Measurements from ENCODE around the gene SIPA1L3. TPM values are rescaled to one million over a fixed set of nuclear protein-coding genes. Genes with fewer than 3 reads are reported as not detected.

The SIPA1L3 gene
- total and polyA plus RNA-seq, 9 of the 15 experiments (the other 6 are each of a cell fraction or from before 2014, with no cell fraction given), result 0.01 to 6.1 (median 2.5) TPM

DNA sequence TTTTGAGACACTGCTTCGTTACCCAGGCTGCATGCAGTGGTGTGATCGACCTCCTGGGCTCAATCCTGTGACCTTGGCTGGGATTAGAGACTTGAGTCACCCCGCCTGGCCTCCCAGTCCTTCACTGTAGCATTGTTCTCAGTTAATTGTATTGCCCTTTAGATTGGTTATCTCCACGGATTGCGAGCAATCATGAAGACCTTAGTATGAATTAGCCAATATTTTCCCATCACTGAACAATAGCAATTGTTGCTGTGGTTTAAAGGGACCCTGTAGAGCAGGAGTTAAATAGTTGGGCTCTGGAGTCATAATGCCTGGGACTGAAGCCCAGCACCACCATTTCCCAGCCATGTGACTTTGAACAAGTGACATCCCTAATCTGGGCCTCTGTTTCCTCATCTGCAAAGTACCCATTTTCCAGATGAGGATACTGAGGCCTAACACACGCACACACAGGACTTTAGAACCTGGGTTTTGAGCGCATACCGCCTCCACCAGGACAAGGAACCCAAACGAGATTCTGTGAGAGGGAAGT, 340.8 kb downstream of the SIPA1L3 start (continued):
- TF ChIP-seq, protein P1, sequence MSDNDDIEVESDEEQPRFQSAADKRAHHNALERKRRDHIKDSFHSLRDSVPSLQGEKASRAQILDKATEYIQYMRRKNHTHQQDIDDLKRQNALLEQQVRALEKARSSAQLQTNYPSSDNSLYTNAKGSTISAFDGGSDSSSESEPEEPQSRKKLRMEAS (CRISPR knock-in tag; IDR thresholded peaks at IDR 0.05), result no peak
- 0 out of 2 replicates have a peak, but pooled peaks have one; percentile 46 for TF ChIP-seq SMARCA5 (IDR thresholded peaks at IDR 0.05)
- TF ChIP-seq, protein P2, sequence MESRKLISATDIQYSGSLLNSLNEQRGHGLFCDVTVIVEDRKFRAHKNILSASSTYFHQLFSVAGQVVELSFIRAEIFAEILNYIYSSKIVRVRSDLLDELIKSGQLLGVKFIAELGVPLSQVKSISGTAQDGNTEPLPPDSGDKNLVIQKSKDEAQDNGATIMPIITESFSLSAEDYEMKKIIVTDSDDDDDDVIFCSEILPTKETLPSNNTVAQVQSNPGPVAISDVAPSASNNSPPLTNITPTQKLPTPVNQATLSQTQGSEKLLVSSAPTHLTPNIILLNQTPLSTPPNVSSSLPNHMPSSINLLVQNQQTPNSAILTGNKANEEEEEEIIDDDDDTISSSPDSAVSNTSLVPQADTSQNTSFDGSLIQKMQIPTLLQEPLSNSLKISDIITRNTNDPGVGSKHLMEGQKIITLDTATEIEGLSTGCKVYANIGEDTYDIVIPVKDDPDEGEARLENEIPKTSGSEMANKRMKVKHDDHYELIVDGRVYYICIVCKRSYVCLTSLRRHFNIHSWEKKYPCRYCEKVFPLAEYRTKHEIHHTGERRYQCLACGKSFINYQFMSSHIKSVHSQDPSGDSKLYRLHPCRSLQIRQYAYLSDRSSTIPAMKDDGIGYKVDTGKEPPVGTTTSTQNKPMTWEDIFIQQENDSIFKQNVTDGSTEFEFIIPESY (CRISPR knock-in tag; IDR thresholded peaks at IDR 0.05), result peak; percentile 96

DNA sequence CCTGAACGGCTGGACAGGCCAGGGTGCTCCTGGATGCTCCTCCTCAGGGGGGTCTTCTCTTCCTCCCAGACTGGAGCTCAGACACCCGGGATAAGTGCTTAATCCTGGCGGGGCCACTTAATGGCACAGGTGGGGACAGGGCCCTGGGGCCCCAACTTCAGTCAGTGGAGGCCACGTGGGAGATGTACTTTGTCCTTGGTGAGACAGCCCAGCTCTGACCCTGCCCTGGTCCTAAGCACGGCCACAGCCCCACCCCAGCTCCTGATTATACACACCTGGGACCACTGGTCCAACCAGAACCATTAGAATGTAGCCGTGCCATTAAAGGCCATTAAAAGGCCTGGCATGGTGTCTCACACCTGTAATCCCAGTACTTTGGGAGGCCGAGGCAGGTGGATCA, 341.4 kb downstream of the SIPA1L3 start:
- Histone ChIP-seq H3K9ac (ENCODE audit: insufficient read depth in 1 of 2, low read depth in 2 of 2, low read length in 2 of 2) (no peak overlapping the region), H3K4me2 (ENCODE audit: insufficient read depth, low read length) (no peak overlapping the region), H3K79me2 (ENCODE audit: control insufficient read depth, insufficient read depth, low read length) (peaks cover 11% of the 10 kb centered on the region; the same call in 2 of the 3 replicates), H3K9me3 (replicated peaks; ENCODE audit: control insufficient read depth, insufficient read depth, low read depth, low read length) (no peaks in the 10 kb centered on the region), H3K4me3 (no peak overlapping the region), H2AFZ (ENCODE audit: low read depth, low read length) (no peak overlapping the region), H3K27ac (ENCODE audit: extremely low read depth, low read depth, low read length) (no peak overlapping the region), H3K36me3 (ENCODE audit: control insufficient read depth, insufficient read depth, low read length) (peaks cover 23% of the 10 kb centered on the region; the same call in 2 of the 3 replicates), H4K20me1 (replicated peaks; ENCODE audit: control insufficient read depth, insufficient read depth, low read length) (no peaks in the 10 kb centered on the region), H3K27me3 (ENCODE audit: control insufficient read depth in 2 of 2, insufficient read depth in 2 of 2, low read length in 2 of 2) (no peaks in the 10 kb centered on the region), H3K4me1 (replicated peaks in 1 of 2; ENCODE audit: control insufficient read depth in 2 of 2, insufficient read depth in 2 of 2, low read length in 2 of 2) (peaks cover 9 to 41% of the 10 kb centered on the region in 2 experiments; a peak in 4 of 5 replicates), H3K9me1 (ENCODE audit: control insufficient read depth, insufficient read depth, low read length) (no peaks in the 10 kb centered on the region)
- ATAC-seq (no peak), DNase-seq (ENCODE audit: extremely low read depth in 1 of 4, low spot score in 3 of 4) (no peak), FAIRE-seq (no peak)
- intact Hi-C loops (cut with micrococcal nuclease), result no loop called here
- BruUV-seq (replicated peaks), result no TSS peak
- 83% methylated on average over 7 of the region's 7 CpGs for WGBS (ENCODE audit: insufficient coverage, low coverage, missing lambda C conversion rate)
- in situ Hi-C loops (cut with MboI), result no loop called here
- ChIA-PET POLR2A (interaction anchor here (0.6 kb wide), 1 partner anchor 154 kb away, joined by 3 read pairs; the partner anchor contains the start of gene FAM98C), CTCF (ENCODE audit: low intra/inter-chr PET ratio) (no interaction called here)
- TF ChIP-seq MAZ (CRISPR knock-in tag; conservative IDR thresholded peaks at IDR 0.05 in 1 of 2, IDR thresholded peaks at IDR 0.05 in 1 of 2) (no peak), RHOXF2B (CRISPR knock-in tag; conservative IDR thresholded peaks at IDR 0.05) (no peak), TAF1 (IDR thresholded peaks at IDR 0.05; ENCODE audit: control insufficient read depth, extremely low read depth, insufficient read depth, low read length, severe bottlenecking) (no peak), EZH2 (IDR thresholded peaks at IDR 0.05; ENCODE audit: borderline replicate concordance, low read depth, low read length) (no peak), NEUROD1 (IDR thresholded peaks at IDR 0.05; ENCODE audit: borderline replicate concordance, low read depth, low read length, partially characterized antibody) (no peak), FOXA1 (IDR thresholded peaks at IDR 0.05; ENCODE audit: borderline replicate concordance) (no peak), SNIP1 (IDR thresholded peaks at IDR 0.05; ENCODE audit: low read depth) (no peak), SMARCB1 (IDR thresholded peaks at IDR 0.05; ENCODE audit: insufficient read length, low read depth) (no peak), ZFPM2 (CRISPR knock-in tag; IDR thresholded peaks at IDR 0.05) (no peak)
- TF ChIP-seq, protein P3, sequence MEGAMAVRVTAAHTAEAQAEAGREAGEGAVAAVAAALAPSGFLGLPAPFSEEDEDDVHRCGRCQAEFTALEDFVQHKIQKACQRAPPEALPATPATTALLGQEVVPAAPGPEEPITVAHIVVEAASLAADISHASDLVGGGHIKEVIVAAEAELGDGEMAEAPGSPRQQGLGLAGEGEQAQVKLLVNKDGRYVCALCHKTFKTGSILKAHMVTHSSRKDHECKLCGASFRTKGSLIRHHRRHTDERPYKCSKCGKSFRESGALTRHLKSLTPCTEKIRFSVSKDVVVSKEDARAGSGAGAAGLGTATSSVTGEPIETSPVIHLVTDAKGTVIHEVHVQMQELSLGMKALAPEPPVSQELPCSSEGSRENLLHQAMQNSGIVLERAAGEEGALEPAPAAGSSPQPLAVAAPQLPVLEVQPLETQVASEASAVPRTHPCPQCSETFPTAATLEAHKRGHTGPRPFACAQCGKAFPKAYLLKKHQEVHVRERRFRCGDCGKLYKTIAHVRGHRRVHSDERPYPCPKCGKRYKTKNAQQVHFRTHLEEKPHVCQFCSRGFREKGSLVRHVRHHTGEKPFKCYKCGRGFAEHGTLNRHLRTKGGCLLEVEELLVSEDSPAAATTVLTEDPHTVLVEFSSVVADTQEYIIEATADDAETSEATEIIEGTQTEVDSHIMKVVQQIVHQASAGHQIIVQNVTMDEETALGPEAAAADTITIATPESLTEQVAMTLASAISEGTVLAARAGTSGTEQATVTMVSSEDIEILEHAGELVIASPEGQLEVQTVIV (CRISPR knock-in tag; IDR thresholded peaks at IDR 0.05; ENCODE audit: borderline replicate concordance), result no peak

Measured in K562 (cell line).